ENCODE data around the gene STRBP.
A peak's percentile ranks its signal among the peaks of the same experiment; 100 is the strongest.

STRBP gene

GRCh38 chr9:123120953-123121352, 147.4 kb downstream of the STRBP start:
- DNase-seq, result no peak

GRCh38 chr9:123120131-123120530, 148.3 kb downstream of the STRBP start:
- DNase-seq, result no peak

GRCh38 chr9:123119566-123119965, 148.8 kb downstream of the STRBP start:
- DNase-seq, result no peak

GRCh38 chr9:123116036-123116435, 152.3 kb downstream of the STRBP start:
- DNase-seq, result no peak

- DNase-seq, result no peak
Observed at GRCh38 chr9:123115146-123115913, 153.1 kb downstream of the STRBP start.

GRCh38 chr9:123113185-123113584, 155.2 kb downstream of the STRBP start:
- no peak for DNase-seq

GRCh38 chr9:123112015-123112975, 156.1 kb downstream of the STRBP start:
- DNase-seq, result no peak

GRCh38 chr9:123111427-123112014, 156.9 kb downstream of the STRBP start:
- DNase-seq, result peak; percentile 41

- DNase-seq, result no peak
Observed at GRCh38 chr9:123109540-123110279, 158.7 kb downstream of the STRBP start.

GRCh38 chr9:123108976-123109375, 159.4 kb downstream of the STRBP start:
- DNase-seq, result no peak

- DNase-seq, result no peak
Observed at GRCh38 chr9:123107639-123108285, 160.6 kb downstream of the STRBP start.

GRCh38 chr9:123105490-123105889, 162.9 kb downstream of the STRBP start:
- DNase-seq, result no peak

GRCh38 chr9:123104807-123105206, 163.6 kb downstream of the STRBP start:
- no peak for DNase-seq

- no peak for DNase-seq
Observed at GRCh38 chr9:123102375-123103113, 165.8 kb downstream of the STRBP start.

GRCh38 chr9:123099548-123099947, 168.8 kb downstream of the STRBP start:
- DNase-seq, result no peak

- no peak for DNase-seq
Observed at GRCh38 chr9:123099042-123099441, 169.3 kb downstream of the STRBP start.

GRCh38 chr9:123098096-123098459, 170.3 kb downstream of the STRBP start:
- DNase-seq, result no peak

- no peak for DNase-seq
Observed at GRCh38 chr9:123097430-123098095, 170.8 kb downstream of the STRBP start.

- no peak for DNase-seq
Observed at GRCh38 chr9:123096987-123097386, 171.4 kb downstream of the STRBP start.

GRCh38 chr9:123093141-123093540, 175.2 kb downstream of the STRBP start:
- no peak for DNase-seq

- peak; percentile 13 for DNase-seq
Observed at GRCh38 chr9:123091459-123091858, 176.9 kb downstream of the STRBP start.
